GM19397 (cell line): ENCODE measurements around the gene ACKR3.

Experiments
- ATAC-seq: cut with Tn5 transposase; IDR thresholded peaks from one replicate; pipeline ENCODE4 v1.9.1; 2021; ENCODE audit warnings: mild to moderate bottlenecking, moderate library complexity; ENCODE audit not compliant: unreplicated experiment

Gene ACKR3

GRCh38 chr2:236568068-236568921, 1.3 kb upstream of the ACKR3 start:
- ATAC-seq: no peak

DNA sequence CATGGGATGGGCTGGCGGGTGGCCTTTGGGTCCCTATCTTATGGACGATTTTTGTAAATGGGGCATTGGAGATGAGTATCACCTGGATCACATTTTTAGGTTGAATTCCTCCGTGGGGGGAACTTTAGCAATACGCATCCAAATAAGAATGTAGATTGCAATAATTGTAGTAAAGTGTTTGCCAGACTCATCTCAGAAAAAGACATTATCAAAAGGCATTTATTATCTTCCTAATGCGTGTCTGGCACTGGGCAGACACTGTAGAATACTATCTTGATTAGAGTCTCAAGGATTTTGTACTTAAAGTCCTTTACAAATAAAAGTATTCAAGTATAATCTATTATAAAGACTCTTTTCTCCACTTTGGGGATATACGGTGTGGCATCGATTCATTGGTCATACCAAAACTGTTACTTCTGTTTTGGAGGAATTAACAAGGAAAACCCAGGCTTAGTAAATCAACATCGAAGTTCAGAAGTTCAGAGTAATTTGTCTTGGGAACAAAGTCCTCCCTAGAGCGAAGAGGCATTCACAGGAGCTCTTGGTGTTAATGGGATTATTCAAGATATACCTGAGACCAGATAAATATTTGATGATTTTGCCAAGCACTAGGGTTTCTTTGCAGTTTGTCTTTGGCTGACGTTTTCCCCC, 578 bp upstream of the ACKR3 start:
- ATAC-seq: no peak

- no peak for ATAC-seq
Measured at GRCh38 chr2:236570081-236570868, 650 bp downstream of the ACKR3 start.

DNA sequence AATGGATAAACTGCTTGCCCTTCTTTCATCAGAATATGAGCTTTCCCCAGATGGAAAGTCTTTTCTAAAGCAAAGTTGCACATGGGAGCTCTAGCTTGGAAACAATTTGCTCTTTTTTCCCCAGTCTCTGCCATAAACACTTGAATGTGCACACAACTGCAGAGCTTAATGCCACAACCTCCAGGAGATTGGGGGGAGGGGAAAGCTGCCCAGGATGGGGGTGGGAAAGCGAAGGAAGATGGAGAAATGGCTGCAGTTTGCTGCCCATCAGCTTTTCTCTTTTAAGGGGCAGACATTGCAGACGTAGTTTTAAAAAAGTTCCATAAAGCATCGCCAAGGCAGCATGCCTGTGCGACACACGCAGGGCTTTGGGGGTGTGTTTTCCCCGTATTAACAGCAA, 1.5 kb downstream of the ACKR3 start:
- ATAC-seq: no peak

GRCh38 chr2:236572482-236572881, 2.9 kb downstream of the ACKR3 start:
- ATAC-seq: no peak

DNA sequence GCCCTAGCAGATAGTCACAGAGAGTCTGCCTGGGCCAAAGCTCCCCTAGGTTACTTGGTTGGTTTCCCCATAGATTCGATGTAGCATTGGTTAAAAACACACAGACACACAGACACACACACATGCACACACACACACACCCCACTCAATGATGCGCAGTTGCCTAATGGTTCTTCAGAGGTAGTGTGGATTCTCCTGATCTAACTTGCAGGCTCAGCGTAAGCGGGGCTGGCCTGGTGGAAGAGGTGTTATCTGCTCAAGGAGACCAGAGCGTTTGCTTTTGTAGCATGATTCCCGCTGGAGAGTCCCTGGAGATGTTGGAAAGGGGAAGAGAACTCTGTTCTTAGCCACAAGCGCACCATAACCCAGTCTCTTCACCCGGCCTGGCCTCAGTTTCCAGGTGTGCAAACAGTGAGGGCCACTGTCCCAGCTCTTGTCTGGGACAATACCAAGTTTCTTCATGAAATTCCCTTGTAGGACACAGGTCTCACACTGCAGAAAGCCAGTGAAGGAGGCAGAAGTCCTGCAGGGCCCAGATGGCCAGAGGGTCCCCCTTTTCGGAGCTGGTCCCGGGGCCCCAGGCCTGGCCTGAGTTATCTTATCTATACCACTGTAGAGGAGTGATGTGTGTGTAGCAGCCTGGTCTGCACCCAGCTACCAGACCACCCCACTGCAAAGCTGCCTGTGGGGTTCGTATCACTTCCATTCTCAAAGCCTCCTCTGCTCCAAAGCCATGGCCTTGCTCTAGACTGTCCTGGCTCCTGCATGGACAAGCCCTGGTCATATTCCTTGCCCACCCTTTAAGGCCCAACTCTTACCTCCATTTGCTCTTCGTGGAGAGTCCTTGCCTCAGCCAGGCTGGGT, 3.7 kb downstream of the ACKR3 start:
- no peak for ATAC-seq

DNA sequence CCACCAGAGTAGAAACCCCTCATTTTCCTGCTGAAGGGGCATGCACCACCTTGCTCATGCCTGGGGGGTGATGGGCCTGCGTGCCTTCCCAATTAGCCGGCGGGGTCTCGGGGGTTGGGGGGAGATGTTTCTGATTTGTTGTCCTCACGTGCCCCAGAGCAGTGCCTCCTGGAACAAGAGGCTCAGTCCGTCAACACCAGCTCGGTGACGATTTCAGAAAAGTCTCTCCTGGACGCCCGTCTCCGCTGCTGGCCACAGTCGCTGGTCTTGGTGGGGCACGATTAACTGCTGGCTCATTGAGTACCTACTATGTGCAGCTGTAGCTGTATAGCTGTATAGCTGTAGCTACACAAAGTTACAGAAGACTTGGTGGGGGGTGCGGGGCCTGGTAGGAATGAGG, 4.4 kb downstream of the ACKR3 start:
- ATAC-seq: no peak

GRCh38 chr2:236574424-236575145, 5.0 kb downstream of the ACKR3 start:
- no peak for ATAC-seq

GRCh38 chr2:236575510-236575909, 5.9 kb downstream of the ACKR3 start:
- no peak for ATAC-seq

GRCh38 chr2:236576087-236576486, 6.5 kb downstream of the ACKR3 start:
- ATAC-seq: no peak

DNA sequence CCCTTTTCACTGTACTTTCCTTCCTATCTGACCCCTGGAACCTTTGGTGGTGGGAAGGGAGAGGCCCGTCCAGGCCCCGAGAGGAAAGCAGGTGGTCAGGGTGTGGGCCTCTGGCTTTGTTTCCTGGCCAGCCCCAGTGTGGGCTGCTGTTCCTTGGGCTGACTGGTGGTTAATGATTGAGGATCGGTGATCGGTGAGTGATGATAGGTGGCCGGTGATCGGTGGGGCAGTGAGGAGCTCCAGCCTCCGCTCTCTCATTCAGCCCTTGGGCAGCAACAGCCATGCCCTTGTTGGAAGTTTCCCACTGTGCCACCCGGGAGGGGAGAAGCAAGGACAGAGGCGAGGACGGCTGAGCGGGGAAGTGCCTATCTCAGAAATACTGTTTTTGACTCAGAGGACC, 7.3 kb downstream of the ACKR3 start:
- no peak for ATAC-seq

GRCh38 chr2:236577481-236578410, 8.1 kb downstream of the ACKR3 start:
- no peak for ATAC-seq

DNA sequence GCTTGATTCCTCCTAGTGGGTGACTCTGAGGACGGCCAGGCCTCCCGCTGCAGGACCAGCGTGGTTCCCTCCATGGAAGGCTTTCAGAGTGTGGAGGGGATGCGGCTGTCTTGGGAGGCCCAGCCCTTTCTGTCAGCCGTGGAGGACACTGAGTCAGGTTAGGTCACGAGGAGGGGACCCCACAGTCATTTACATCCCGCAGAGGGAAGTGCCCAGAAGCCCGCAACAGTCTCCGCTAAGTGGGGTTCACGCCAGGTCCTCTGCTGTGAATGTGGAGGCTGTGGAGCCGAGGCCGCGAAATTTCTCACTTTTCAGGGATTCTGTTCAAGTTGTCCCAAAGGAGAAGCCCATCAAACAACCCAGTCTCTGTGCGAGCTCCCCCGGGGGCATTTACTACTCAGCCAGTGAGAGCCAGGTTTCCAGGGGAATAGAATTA, 8.8 kb downstream of the ACKR3 start:
- no peak for ATAC-seq

GRCh38 chr2:236579048-236579745, 9.6 kb downstream of the ACKR3 start:
- ATAC-seq: no peak

DNA sequence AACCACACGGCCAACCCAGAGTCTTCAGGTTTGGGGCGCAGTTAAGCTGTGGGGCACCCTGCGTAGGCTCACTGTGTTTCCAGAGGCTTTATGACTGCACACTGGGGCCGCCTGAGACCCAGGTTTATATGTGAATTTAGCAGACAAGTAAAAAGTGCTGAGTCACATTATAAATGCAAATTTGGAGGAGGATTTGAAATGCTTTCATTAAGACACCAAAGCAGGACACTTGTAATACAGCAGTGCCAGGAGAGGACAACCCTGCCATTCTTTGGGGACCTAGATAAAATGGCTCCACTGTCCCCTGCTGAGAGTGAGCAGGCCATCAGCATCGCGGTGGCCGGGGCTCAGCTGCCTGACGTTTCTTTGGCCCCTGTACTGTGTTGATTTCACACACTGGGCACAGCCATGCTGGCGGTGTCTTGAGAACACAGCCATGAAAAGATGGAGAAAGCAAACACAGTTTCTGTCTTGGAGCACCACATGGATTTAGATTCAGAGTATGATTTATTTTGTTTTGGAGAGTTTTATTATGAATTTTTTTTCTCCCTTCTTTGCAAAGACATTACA, 10.2 kb downstream of the ACKR3 start:
- ATAC-seq: no peak

DNA sequence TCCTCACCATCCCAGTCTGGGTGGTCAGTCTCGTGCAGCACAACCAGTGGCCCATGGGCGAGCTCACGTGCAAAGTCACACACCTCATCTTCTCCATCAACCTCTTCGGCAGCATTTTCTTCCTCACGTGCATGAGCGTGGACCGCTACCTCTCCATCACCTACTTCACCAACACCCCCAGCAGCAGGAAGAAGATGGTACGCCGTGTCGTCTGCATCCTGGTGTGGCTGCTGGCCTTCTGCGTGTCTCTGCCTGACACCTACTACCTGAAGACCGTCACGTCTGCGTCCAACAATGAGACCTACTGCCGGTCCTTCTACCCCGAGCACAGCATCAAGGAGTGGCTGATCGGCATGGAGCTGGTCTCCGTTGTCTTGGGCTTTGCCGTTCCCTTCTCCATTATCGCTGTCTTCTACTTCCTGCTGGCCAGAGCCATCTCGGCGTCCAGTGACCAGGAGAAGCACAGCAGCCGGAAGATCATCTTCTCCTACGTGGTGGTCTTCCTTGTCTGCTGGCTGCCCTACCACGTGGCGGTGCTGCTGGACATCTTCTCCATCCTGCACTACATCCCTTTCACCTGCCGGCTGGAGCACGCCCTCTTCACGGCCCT, 11.2 kb downstream of the ACKR3 start:
- no peak for ATAC-seq

GRCh38 chr2:236581546-236581945, 11.9 kb downstream of the ACKR3 start:
- ATAC-seq: no peak

DNA sequence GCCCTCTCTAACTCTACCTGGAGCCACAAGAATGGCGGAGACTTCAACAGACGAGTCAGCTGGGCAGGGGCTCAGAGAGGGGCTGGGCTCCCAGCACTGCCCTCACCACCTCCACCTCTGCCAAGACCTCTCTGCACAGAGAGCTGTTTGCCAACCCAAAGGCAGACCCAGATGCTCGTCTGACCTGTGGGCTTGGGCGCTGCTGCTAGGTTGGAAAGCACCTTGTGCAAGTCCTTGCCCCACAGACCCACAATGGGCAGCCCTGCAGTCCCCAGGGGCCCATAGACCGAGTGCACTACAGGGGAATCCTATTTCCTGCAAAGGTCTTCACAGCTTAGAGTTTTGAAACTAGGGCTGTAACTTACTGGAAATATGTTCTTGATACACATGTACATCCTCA, 13.3 kb downstream of the ACKR3 start:
- ATAC-seq: no peak
